Liver (tissue), 9 donors: ENCODE results near the gene MYO9B. TPM values are rescaled to one million over a fixed set of nuclear protein-coding genes. Genes with fewer than 3 reads are reported as not detected.

Experiments
- DNase-seq: peaks from one replicate; pipeline ENCODE4 v3.0.0-alpha.2; 2017; ENCODE audit warnings: low spot score
- H3K27ac ChIP-seq, 2 donors: one replicate each; pipeline ENCODE4 v1.7.0; 2013; ENCODE audit warnings: inconsistent platforms in 2 of 2, low read length in 2 of 2, control low read depth in 1 of 2, low read depth in 1 of 2, mild to moderate bottlenecking in 1 of 2
- H3K27me3 ChIP-seq, 4 donors: one replicate each; pipeline versions ENCODE4 v1.6.1 to v1.7.0; 2013; ENCODE audit warnings: low read length in 3 of 4, inconsistent platforms in 1 of 4, mild to moderate bottlenecking in 1 of 4, moderate library complexity in 1 of 4; ENCODE audit not compliant: control insufficient read depth in 4 of 4, insufficient read depth in 4 of 4
- H3K36me3 ChIP-seq, 4 donors: one replicate each; pipeline versions ENCODE4 v1.6.1 to v1.7.0; 2013; ENCODE audit warnings: low read length in 3 of 4, mild to moderate bottlenecking in 3 of 4, low read depth in 1 of 4, moderate library complexity in 1 of 4; ENCODE audit not compliant: control insufficient read depth in 4 of 4, insufficient read depth in 3 of 4
- H3K4me1 ChIP-seq, 4 donors: one replicate each; pipeline versions ENCODE4 v1.6.1 to v1.7.0; 2013; ENCODE audit warnings: low read length in 3 of 4, mild to moderate bottlenecking in 3 of 4, moderate library complexity in 1 of 4; ENCODE audit not compliant: control insufficient read depth in 4 of 4, insufficient read depth in 4 of 4
- H3K4me3 ChIP-seq, 3 donors: one replicate each; pipeline versions ENCODE4 v1.6.1 to v1.7.0; 2013; ENCODE audit warnings: low read length in 3 of 3, control low read depth in 1 of 3, low read depth in 1 of 3, mild to moderate bottlenecking in 1 of 3
- H3K9ac ChIP-seq, 2 donors: one replicate each; pipeline ENCODE4 v1.7.0; 2013; ENCODE audit warnings: low read length in 2 of 2, mild to moderate bottlenecking in 2 of 2, moderate library complexity in 2 of 2, control low read depth in 1 of 2, low read depth in 1 of 2
- H3K9me3 ChIP-seq, 4 donors: one replicate each; pipeline versions ENCODE4 v1.6.1 to v1.7.0; 2013; ENCODE audit warnings: low read length in 3 of 4; ENCODE audit not compliant: control insufficient read depth in 4 of 4
- ATF3 ChIP-seq: IDR thresholded peaks from 2 replicates; pipeline ENCODE4 v1.6.1; 2016; ENCODE audit warnings: antibody characterized with exemption
- CTCF ChIP-seq: fragments of 150-350 bp; IDR thresholded peaks from 2 replicates; pipeline ENCODE4 v1.5.1; 2017; ENCODE audit warnings: improper control_type of control experiment, low read depth, low read length; ENCODE audit not compliant: missing input control
- FOXA1 ChIP-seq: IDR thresholded peaks from 2 replicates; pipeline ENCODE4 v1.6.1; 2016; ENCODE audit warnings: antibody characterized with exemption
- FOXA2 ChIP-seq: IDR thresholded peaks from 2 replicates; pipeline ENCODE4 v1.6.1; 2016; ENCODE audit warnings: antibody characterized with exemption
- GABPA ChIP-seq, 2 donors: IDR thresholded peaks in 1 of 2; conservative IDR thresholded peaks in 1 of 2; 2 replicates each; pipeline ENCODE4 v1.6.1; 2016; ENCODE audit warnings: antibody characterized with exemption in 2 of 2, mild to moderate bottlenecking in 1 of 2, moderate library complexity in 1 of 2
- HNF4A ChIP-seq, 2 donors: conservative IDR thresholded peaks; 2 replicates each; pipeline ENCODE4 v1.6.1; 2016; ENCODE audit warnings: antibody characterized with exemption in 2 of 2, mild to moderate bottlenecking in 2 of 2
- HNF4G ChIP-seq: IDR thresholded peaks from 2 replicates; pipeline ENCODE4 v1.6.1; 2016; ENCODE audit warnings: antibody characterized with exemption
- JUND ChIP-seq, 2 donors: IDR thresholded peaks; 2 replicates each; pipeline ENCODE4 v1.6.1; 2016; ENCODE audit warnings: antibody characterized with exemption in 2 of 2
- RAD21 ChIP-seq, 2 donors: IDR thresholded peaks; 2 replicates each; pipeline ENCODE4 v1.6.1; 2016; ENCODE audit warnings: antibody characterized with exemption in 2 of 2, mild to moderate bottlenecking in 2 of 2
- RXRA ChIP-seq, 2 donors: IDR thresholded peaks; 2 replicates each; pipeline ENCODE4 v1.6.1; 2017 to 2018; ENCODE audit warnings: antibody characterized with exemption in 2 of 2, mild to moderate bottlenecking in 1 of 2
- SP1 ChIP-seq: IDR thresholded peaks from 2 replicates; pipeline ENCODE4 v1.6.1; 2018; ENCODE audit warnings: antibody characterized with exemption, mild to moderate bottlenecking
- TAF1 ChIP-seq: conservative IDR thresholded peaks from 2 replicates; pipeline ENCODE4 v1.6.1; 2016; ENCODE audit warnings: antibody characterized with exemption, mild to moderate bottlenecking
- ZBTB33 ChIP-seq: IDR thresholded peaks from 2 replicates; pipeline ENCODE4 v1.6.1; 2016; ENCODE audit warnings: antibody characterized with exemption
- WGBS: extraction: QIAGEN DNeasy Blood & Tissue Kit; methylation state at CpG from one replicate; pipeline ENCODE4 v1.1.7; 2013; 5-methylcytosine and 5-hydroxymethylcytosine counted together
- polyA plus RNA-seq, 2 donors: library from polyadenylated mRNA; stranded (reverse) in 1 of 2; unstranded in 1 of 2; fragments of 200-250 nt in 1 of 2; fragments of >200 nt in 1 of 2; fragmentation: Nextera tagmentation in 1 of 2; extraction: Ambion mirVana in 1 of 2; gene quantifications; one replicate each; pipeline versions ENCODE4 v1.2.1 to v1.2.3, GENCODE V29; 2013 to 2015
- total RNA-seq, 2 donors: library from RNA; depleted of rRNA; stranded (reverse); fragments of >200 nt; gene quantifications; one replicate each; pipeline ENCODE4 v1.2.3, GENCODE V29; 2014
- donor health status: healthy.
- donor health status: healthy.
- donor health status: healthy.
- donor health status: healthy.
- donor health status: healthy.

Gene MYO9B
- total and polyA plus RNA-seq, 4 donors = 9.1 to 32.5 (median 21.0) TPM

GRCh38 chr19:17227798-17228367 lies 152.3 kb downstream of the MYO9B start:
- Histone ChIP-seq H3K9ac (peak overlapping the region in 1 of 2 donors; percentile 5), H3K27ac (peak overlapping the region in 1 of 2 donors; percentile 25), H3K9me3 (no peaks in the 10 kb centered on the region), H3K27me3 (no peaks in the 10 kb centered on the region), H3K4me1 (peaks cover 3 to 17% (median 10%) of the 10 kb centered on the region in 4 donors), H3K4me3 (no peak overlapping the region), H3K36me3 (peaks cover 5 to 24% (median 13%) of the 10 kb centered on the region in 4 donors)
- TF ChIP-seq SP1 = peak; percentile 16
- TF ChIP-seq GABPA (IDR thresholded peaks at IDR 0.05 in 1 of 2, conservative IDR thresholded peaks at IDR 0.05 in 1 of 2) = no peak
- no peak for TF ChIP-seq TAF1
- peak in 1 of 2 donors; percentile 27 for TF ChIP-seq HNF4A (conservative IDR thresholded peaks at IDR 0.05)
- peak in 1 of 2 donors; percentile 12 for TF ChIP-seq RXRA (IDR thresholded peaks at IDR 0.05)
- TF ChIP-seq ZBTB33 = no peak
- TF ChIP-seq ATF3 = no peak
- DNase-seq = no peak
- 50% methylated on average over 13 of the region's 13 CpGs for WGBS

GRCh38 chr19:17229890-17230289 lies 154.3 kb downstream of the MYO9B start:
- no peak for DNase-seq

GRCh38 chr19:17232258-17232657 lies 156.7 kb downstream of the MYO9B start:
- peaks cover 5 to 27% (median 17%) of the 10 kb centered on the region in 4 donors for H3K36me3 ChIP-seq
- no peak overlapping the region for H3K27ac ChIP-seq
- no peak overlapping the region for H3K9ac ChIP-seq
- H3K4me3 ChIP-seq = no peak overlapping the region
- H3K27me3 ChIP-seq = no peaks in the 10 kb centered on the region
- 95% methylated on average over 25 of the region's 25 CpGs for WGBS
- H3K9me3 ChIP-seq = no peaks in the 10 kb centered on the region
- TF ChIP-seq CTCF = no peak
- no peak for TF ChIP-seq FOXA2
- TF ChIP-seq ATF3 = no peak
- TF ChIP-seq FOXA1 = no peak
- TF ChIP-seq HNF4G = no peak
- no peak for DNase-seq
- H3K4me1 ChIP-seq = peaks cover 12 to 37% (median 21%) of the 10 kb centered on the region in 4 donors

More at GRCh38 chr19:17229890-17230289, 154.3 kb downstream of the MYO9B start:
- 98% methylated on average over 3 of the region's 3 CpGs for whole genome bisulfite sequencing
- Histone ChIP-seq H3K27ac (no peak overlapping the region), H3K4me1 (peaks cover 3 to 24% (median 10%) of the 10 kb centered on the region in 4 donors), H3K27me3 (no peaks in the 10 kb centered on the region), H3K36me3 (peaks cover 5 to 27% (median 17%) of the 10 kb centered on the region in 4 donors), H3K9ac (no peak overlapping the region), H3K4me3 (no peak overlapping the region), H3K9me3 (no peaks in the 10 kb centered on the region)
- no peak for TF ChIP-seq FOXA2
- no peak for TF ChIP-seq JUND (IDR thresholded peaks at IDR 0.05)
- no peak for TF ChIP-seq TAF1
- TF ChIP-seq ZBTB33 = no peak
- TF ChIP-seq SP1 = no peak
- no peak for TF ChIP-seq RAD21 (IDR thresholded peaks at IDR 0.05)
